Gastroesophageal sphincter (tissue), 4 donors: ENCODE results near the gene ELANE. TPM values are rescaled to one million over a fixed set of nuclear protein-coding genes. Genes with fewer than 3 reads are reported as not detected.

ENCODE experiments used
- ATAC-seq: fragments of 150-250 bp; one replicate; pipeline ENCODE4 v1.9.1; 2016; ENCODE audit warnings: mild to moderate bottlenecking, moderate library complexity
- H3K27ac ChIP-seq, 4 donors: fragments of 200-600 bp; sonication (generic) in 3 of 4; 1 replicate in 3 of 4; 2 replicates in 1 of 4; pipeline ENCODE4 v1.5.1; 2016 to 2019
- H3K27me3 ChIP-seq: fragments of 200-600 bp; sonication (generic); one replicate; pipeline ENCODE4 v1.5.1; 2019
- H3K36me3 ChIP-seq, 2 donors: fragments of 200-600 bp; sonication (generic); one replicate each; pipeline ENCODE4 v1.5.1; 2019; ENCODE audit warnings: control low read depth in 1 of 2
- H3K4me1 ChIP-seq, 3 donors: fragments of 200-600 bp; sonication (generic); 1 replicate in 2 of 3; 2 replicates in 1 of 3; pipeline ENCODE4 v1.5.1; 2016 to 2019; ENCODE audit warnings: control low read depth in 2 of 3
- H3K4me3 ChIP-seq, 2 donors: fragments of 200-600 bp; sonication (generic); one replicate each; pipeline ENCODE4 v1.5.1; 2019; ENCODE audit warnings: mild to moderate bottlenecking in 1 of 2, moderate library complexity in 1 of 2
- H3K9me3 ChIP-seq, 3 donors: fragments of 200-600 bp; sonication (generic); one replicate each; pipeline ENCODE4 v1.5.1; 2017 to 2019; ENCODE audit warnings: control low read depth in 2 of 3
- EP300 ChIP-seq: sonication (generic); formaldehyde crosslinking; IDR thresholded peaks from one replicate; pipeline ENCODE4 v1.6.1; 2017; ENCODE audit warnings: antibody characterized with exemption, mild to moderate bottlenecking
- POLR2A ChIP-seq, 2 donors: fragments of 450-650 bp; IDR thresholded peaks; one replicate each; pipeline ENCODE4 v1.6.1; 2017; ENCODE audit warnings: antibody characterized with exemption in 2 of 2, mild to moderate bottlenecking in 2 of 2, moderate library complexity in 1 of 2
- POLR2AphosphoS5 ChIP-seq: sonication (generic); formaldehyde crosslinking; IDR thresholded peaks from one replicate; pipeline ENCODE4 v1.6.1; 2017; ENCODE audit warnings: antibody characterized with exemption
- WGBS, 2 donors: methylation state at CpG; one replicate each; pipeline ENCODE4 v1.1.5; 2018; ENCODE audit warnings: low coverage in 1 of 2; 5-methylcytosine and 5-hydroxymethylcytosine counted together
- total RNA-seq, 4 donors: library from RNA; depleted of rRNA; stranded (reverse); fragments of >200 nt; gene quantifications; one replicate each; pipeline ENCODE4 v1.1.0, GENCODE V29; 2016
- TF ChIP-seq, protein P1 (sequence below), 4 experiments: fragments of 200-600 bp in 2 of 4; fragments of 450-650 bp in 2 of 4; sonication (generic) in 1 of 4; IDR thresholded peaks; one replicate each; pipeline ENCODE4 v1.5.1; 2017 to 2019; ENCODE audit warnings: antibody characterized with exemption in 4 of 4, mild to moderate bottlenecking in 2 of 4, moderate library complexity in 2 of 4

Gene ELANE
- total RNA-seq, 4 donors from 2014 or later = 0.49 to 2.3 (median 1.7) TPM

DNA sequence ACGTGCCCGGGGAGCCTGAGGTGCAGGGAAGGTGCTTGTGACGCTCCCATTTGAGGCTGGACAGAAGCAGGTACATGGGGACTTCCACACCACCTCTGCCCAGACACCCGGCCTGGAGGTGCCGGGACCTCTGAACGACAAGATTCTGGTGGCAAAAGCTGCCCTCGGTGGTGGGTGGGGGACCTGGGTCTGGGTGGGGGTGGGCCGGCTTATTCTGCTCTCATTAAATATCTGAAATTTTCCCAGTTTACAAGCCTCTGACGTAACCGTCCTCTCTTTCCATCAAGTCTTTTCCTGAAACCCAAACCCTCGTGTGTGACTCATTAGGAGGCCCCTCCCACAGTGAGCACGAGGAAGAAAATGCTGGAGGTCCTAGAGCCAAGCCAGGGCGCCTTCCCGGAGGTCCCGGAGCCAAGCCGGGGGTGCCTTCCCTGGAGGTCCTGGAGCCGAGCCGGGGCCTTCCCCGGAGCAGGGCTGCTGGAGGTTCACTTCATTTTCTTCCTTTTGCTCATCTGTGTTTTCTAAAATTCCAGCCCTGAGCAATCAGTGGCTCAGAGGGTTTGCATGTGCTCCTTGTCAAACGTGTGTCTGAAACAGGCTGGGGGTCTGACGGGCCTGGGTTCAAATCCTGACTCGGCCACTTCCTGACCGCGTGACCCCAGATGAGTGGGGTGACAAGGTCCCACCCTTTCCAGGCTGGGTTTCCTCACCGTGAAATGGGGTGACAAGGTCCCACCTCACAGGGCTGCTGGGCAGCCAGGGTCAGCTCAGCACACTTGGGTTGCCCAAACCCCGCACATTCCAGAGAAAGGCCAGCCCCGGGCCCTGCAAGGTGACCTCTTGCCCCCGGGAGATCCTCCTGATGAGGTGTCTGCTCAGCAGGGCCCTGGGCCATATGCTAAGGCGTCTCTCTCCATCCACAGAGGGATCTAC, 17.4 kb downstream of the ELANE start:
- ATAC-seq = peak; percentile 87
- WGBS, 2 donors = 46 to 56% methylated on average over 5 to 7 of the region's 29 CpGs
- Histone ChIP-seq H3K4me3 (no peak overlapping the region), H3K27me3 (no peaks in the 10 kb centered on the region), H3K27ac (peak overlapping the region; percentile 47 to 84 (median 79)), H3K9me3 (no peaks in the 10 kb centered on the region), H3K36me3 (peaks cover 0 to 64% of the 10 kb centered on the region in 2 donors), H3K4me1 (peaks cover 0 to 42% (median 6%) of the 10 kb centered on the region in 3 donors)
- TF ChIP-seq POLR2A (IDR thresholded peaks at IDR 0.05) (no peak), POLR2AphosphoS5 (peak; percentile 65), EP300 (no peak)
- TF ChIP-seq, protein P1, sequence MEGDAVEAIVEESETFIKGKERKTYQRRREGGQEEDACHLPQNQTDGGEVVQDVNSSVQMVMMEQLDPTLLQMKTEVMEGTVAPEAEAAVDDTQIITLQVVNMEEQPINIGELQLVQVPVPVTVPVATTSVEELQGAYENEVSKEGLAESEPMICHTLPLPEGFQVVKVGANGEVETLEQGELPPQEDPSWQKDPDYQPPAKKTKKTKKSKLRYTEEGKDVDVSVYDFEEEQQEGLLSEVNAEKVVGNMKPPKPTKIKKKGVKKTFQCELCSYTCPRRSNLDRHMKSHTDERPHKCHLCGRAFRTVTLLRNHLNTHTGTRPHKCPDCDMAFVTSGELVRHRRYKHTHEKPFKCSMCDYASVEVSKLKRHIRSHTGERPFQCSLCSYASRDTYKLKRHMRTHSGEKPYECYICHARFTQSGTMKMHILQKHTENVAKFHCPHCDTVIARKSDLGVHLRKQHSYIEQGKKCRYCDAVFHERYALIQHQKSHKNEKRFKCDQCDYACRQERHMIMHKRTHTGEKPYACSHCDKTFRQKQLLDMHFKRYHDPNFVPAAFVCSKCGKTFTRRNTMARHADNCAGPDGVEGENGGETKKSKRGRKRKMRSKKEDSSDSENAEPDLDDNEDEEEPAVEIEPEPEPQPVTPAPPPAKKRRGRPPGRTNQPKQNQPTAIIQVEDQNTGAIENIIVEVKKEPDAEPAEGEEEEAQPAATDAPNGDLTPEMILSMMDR (IDR thresholded peaks at IDR 0.05) = no peak

DNA sequence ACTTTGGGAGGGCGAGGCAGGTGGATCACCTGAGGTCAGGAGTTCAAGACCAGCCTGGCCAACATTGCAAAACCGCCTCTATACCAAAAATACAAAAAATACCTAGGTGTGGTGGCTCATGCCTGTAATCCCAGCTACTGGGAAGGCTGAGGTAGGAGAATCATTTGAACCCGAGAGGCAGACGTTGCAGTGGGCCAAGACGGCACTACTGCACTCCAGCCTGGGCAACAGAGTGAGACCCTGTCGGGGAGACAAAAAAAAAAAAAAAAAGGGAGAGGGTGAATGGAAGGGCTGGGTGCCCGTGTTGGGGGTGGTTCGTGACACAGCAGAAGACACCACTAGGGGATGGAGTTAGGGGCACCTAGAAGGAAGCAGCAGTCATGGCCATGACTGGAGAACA, 18.2 kb downstream of the ELANE start:
- H3K27me3 ChIP-seq = no peaks in the 10 kb centered on the region
- WGBS, 2 donors = 70 to 80% methylated on average over 1 to 2 of the region's 8 CpGs
- H3K36me3 ChIP-seq = peaks cover 0 to 72% of the 10 kb centered on the region in 2 donors
- TF ChIP-seq POLR2AphosphoS5 (no peak), EP300 (no peak), POLR2A (IDR thresholded peaks at IDR 0.05) (no peak)
- TF ChIP-seq, protein P1 (IDR thresholded peaks at IDR 0.05) = no peak
- ATAC-seq = no peak
- H3K4me1 ChIP-seq = peaks cover 0 to 42% (median 6%) of the 10 kb centered on the region in 3 donors
- peak overlapping the region in 3 of 4 donors; percentile 78 to 84 (median 80) for H3K27ac ChIP-seq
- H3K4me3 ChIP-seq = no peak overlapping the region
- H3K9me3 ChIP-seq = no peaks in the 10 kb centered on the region

DNA sequence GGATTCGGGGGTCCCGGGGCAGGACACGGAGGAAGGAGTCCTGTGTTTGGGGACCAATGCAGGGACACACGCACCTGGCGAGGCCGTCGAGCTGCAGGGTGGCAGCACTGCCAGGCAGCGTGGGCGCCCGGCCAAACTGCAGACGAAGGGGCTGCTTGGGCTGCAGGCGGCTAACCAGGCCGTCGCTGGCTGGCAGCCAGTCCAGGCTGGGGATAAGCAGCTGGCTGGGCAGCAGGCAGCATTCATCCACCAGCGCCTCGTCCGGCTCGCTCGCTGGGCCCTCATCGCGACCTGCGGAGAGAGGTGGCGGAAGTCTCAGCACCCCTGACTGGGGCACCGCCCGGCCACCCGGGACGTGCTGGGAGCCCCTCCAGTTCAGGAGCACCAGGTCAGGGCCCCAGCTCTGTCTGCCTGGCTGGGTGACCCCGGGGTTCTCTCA, 18.9 kb downstream of the ELANE start:
- no peak for TF ChIP-seq EP300
- peak; percentile 37 for TF ChIP-seq POLR2AphosphoS5
- TF ChIP-seq, protein P1 (IDR thresholded peaks at IDR 0.05) = no peak
- TF ChIP-seq POLR2A (IDR thresholded peaks at IDR 0.05) = no peak
- WGBS, 2 donors = no CpG with 5 or more reads among the region's 28 CpGs
- Histone ChIP-seq H3K4me3 (no peak overlapping the region), H3K36me3 (peaks cover 0 to 79% of the 10 kb centered on the region in 2 donors), H3K27me3 (no peaks in the 10 kb centered on the region), H3K4me1 (peaks cover 0 to 42% (median 6%) of the 10 kb centered on the region in 3 donors), H3K9me3 (no peaks in the 10 kb centered on the region), H3K27ac (peak overlapping the region in 3 of 4 donors; percentile 18 to 84 (median 39))
- no peak for ATAC-seq

DNA sequence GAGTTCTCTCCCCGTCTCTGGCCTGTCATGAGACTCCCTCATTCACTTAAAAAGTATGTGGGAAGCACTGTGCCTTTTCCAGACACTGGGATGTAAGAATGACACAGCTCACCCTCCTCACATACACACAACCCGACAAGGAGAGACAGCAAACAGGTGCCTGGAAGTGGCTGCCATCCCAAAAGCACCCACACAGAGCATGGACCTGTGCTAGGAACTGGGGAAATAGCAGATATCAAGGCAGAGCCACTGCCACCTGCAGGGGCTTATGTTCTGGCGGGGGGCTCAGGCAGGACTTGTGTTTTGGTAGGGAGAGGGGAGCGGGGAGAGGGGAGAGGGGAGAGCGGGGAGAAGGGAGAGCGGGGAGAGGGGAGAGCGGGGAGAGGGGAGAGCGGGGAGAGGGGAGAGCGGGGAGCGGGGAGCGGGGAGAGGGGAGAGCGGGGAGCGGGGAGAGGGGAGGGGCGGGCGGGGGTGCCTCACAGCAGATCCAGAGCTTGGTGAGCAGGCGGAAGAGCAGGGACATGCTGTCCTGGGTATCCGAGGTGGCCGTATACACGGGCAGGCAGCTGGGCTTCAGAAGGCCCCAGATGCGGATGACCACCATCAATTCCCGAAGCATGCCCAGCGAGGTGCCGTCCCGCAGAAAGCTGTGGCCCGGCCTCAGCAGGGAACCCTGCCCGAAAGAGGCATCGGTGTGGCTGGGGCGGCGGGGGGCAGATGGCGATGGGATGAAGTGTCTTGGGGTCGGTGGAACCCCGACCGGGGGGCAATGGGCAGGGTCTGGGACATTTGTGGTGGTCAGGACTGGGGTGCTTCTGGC, 19.6 kb downstream of the ELANE start:
- no peak for ATAC-seq
- TF ChIP-seq, protein P1 (IDR thresholded peaks at IDR 0.05) = no peak
- TF ChIP-seq POLR2A (IDR thresholded peaks at IDR 0.05) (no peak), POLR2AphosphoS5 (no peak), EP300 (no peak)
- no CpG with 5 or more reads among the region's 33 CpGs for WGBS, 2 donors
- Histone ChIP-seq H3K4me3 (no peak overlapping the region), H3K27ac (peak overlapping the region in 3 of 4 donors; percentile 48 to 84 (median 70)), H3K27me3 (no peaks in the 10 kb centered on the region), H3K36me3 (peaks cover 0 to 86% of the 10 kb centered on the region in 2 donors), H3K4me1 (peaks cover 0 to 42% (median 6%) of the 10 kb centered on the region in 3 donors), H3K9me3 (no peaks in the 10 kb centered on the region)
